Caco-2 (cell line): ENCODE data around the gene CCDC174. TPM values are rescaled to one million over a fixed set of nuclear protein-coding genes. Genes with fewer than 3 reads are reported as not detected.

Experiments used
- BruUV-seq: library from RNA; stranded (reverse); fragments of 400-500 nt; replicated peaks from 2 replicates; lab custom pipeline; 2021; lab: Mats Ljungman, UMichigan
- CTCF ChIA-PET: fragments of 300-600 bp; sonication (Branson Sonifier 250); formaldehyde crosslinking; loops from one replicate; lab custom pipeline; 2022; ENCODE audit warnings: antibody characterized with exemption; lab: Charles Lee
- POLR2A ChIA-PET: fragments of 300-600 bp; sonication (Branson Sonifier 250); formaldehyde crosslinking; loops from one replicate; lab custom pipeline; 2022; ENCODE audit warnings: antibody characterized with exemption; lab: Charles Lee
- DNase-seq, 2 experiments: peaks; one replicate each; pipeline versions ENCODE4 v3.0.0 to v3.0.0-alpha.2; 2020 to 2022
- H3K27me3 ChIP-seq: replicated peaks from 2 replicates; pipeline ENCODE4 v1.6.0; 2011; ENCODE audit warnings: low read length; ENCODE audit not compliant: control insufficient read depth, insufficient read depth
- H3K36me3 ChIP-seq: 2 replicates; pipeline ENCODE4 v1.5.1; 2011; ENCODE audit warnings: low read length; ENCODE audit not compliant: control insufficient read depth, insufficient read depth
- H3K4me1 ChIP-seq: fragments of 250-450 bp; sonication (Bioruptor Pico); 2 replicates; pipeline ENCODE4 v1.5.1; 2020; ENCODE audit warnings: mild to moderate bottlenecking
- H3K4me3 ChIP-seq: 2 replicates; pipeline ENCODE4 v1.5.1; 2011; ENCODE audit warnings: low read depth, mild to moderate bottlenecking, control low read depth, low read length
- H3K9me3 ChIP-seq: fragments of 250-450 bp; sonication (Bioruptor Pico); 2 replicates; pipeline ENCODE4 v1.5.1; 2020; ENCODE audit warnings: mild to moderate bottlenecking, moderate library complexity
- H3K27ac Mint-ChIP-seq: one replicate; pipeline ENCODE4 v1.8.0; 2022; ENCODE audit warnings: mixed read lengths; ENCODE audit not compliant: unreplicated experiment
- H3K27me3 Mint-ChIP-seq: one replicate; pipeline ENCODE4 v1.8.0; 2022; ENCODE audit warnings: mixed read lengths; ENCODE audit not compliant: insufficient read depth, unreplicated experiment
- H3K36me3 Mint-ChIP-seq: one replicate; pipeline ENCODE4 v1.8.0; 2022; ENCODE audit warnings: mild to moderate bottlenecking, mixed read lengths; ENCODE audit not compliant: insufficient read depth, unreplicated experiment
- H3K4me1 Mint-ChIP-seq: one replicate; pipeline ENCODE4 v1.8.0; 2022; ENCODE audit warnings: low read depth, mixed read lengths; ENCODE audit not compliant: unreplicated experiment
- H3K4me3 Mint-ChIP-seq: one replicate; pipeline ENCODE4 v1.8.0; 2022; ENCODE audit warnings: mild to moderate bottlenecking, moderate library complexity, mixed read lengths; ENCODE audit not compliant: unreplicated experiment
- H3K9me3 Mint-ChIP-seq: one replicate; pipeline ENCODE4 v1.8.0; 2022; ENCODE audit warnings: mixed read lengths; ENCODE audit not compliant: unreplicated experiment
- intact Hi-C: fragments of 100-400 bp; cut with micrococcal nuclease; formaldehyde crosslinking; loops from one replicate; pipeline ENCODE4 v1.10.0; 2022; ENCODE audit not compliant: unreplicated experiment
- total RNA-seq: library from RNA; stranded (reverse); gene quantifications from 2 replicates; pipeline ENCODE4 v1.2.3, GENCODE V29; 2022
- TF ChIP-seq, protein P1 (sequence below), 2 experiments: fragments of 200-600 bp in 1 of 2; IDR thresholded peaks; 1 replicate in 1 of 2; 2 replicates in 1 of 2; pipeline versions ENCODE4 v1.5.1 to v1.8.0; 2011 to 2022; ENCODE audit warnings: antibody characterized with exemption in 1 of 2, control low read depth in 1 of 2, inconsistent platforms in 1 of 2, low read depth in 1 of 2, low read length in 1 of 2, mild to moderate bottlenecking in 1 of 2, moderate library complexity in 1 of 2; ENCODE audit not compliant: insufficient read depth in 1 of 2, severe bottlenecking in 1 of 2, unreplicated experiment in 1 of 2

Gene CCDC174
- total RNA-seq, 1 experiment from 2014 or later: 22.4 TPM

DNA sequence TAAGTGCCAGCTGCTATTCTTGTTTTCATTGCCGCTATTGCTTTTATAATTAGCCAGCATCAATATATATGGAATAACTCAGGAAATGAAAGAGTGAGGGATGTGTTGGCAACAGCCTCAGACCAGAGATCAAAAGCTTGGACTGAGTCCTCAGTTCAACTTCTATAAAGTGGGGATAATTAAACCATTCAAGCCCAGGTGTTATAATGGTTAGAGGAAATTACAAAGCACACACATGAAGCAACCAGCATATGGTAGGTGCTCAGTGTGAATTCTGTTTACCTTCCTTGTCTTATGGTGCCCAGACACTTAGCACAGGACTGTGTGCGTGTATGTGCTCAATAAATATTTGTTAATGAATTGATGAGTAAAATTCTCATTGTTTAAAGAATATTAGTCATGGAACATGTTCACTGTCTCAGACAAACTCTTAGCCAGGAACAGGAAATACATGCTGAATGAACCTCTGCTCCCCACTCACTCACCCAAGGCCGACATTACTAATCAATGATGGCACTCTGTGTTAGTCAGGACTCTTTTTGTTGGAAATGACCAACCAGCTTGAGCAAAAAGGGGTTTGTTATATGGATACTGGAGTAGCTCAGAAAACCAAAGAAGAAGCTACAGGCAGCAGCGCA lies 16.7 kb upstream of the CCDC174 start:
- ChIA-PET POLR2A (no interaction called here), CTCF (no interaction called here)
- BruUV-seq: no TSS peak
- H3K27ac Mint-ChIP-seq: no peak overlapping the region
- Histone ChIP-seq H3K9me3 (no peaks in the 10 kb centered on the region), H3K4me3 (no peak overlapping the region), H3K27me3 (no peaks in the 10 kb centered on the region), H3K36me3 (no peaks in the 10 kb centered on the region), H3K4me1 (no peaks in the 10 kb centered on the region)
- H3K4me1 Mint-ChIP-seq: no peaks in the 10 kb centered on the region
- H3K4me3 Mint-ChIP-seq: no peak overlapping the region
- H3K27me3 Mint-ChIP-seq: no peaks in the 10 kb centered on the region
- H3K9me3 Mint-ChIP-seq: no peaks in the 10 kb centered on the region
- intact Hi-C loops: loop anchor here (1.0 to 5.0 kb wide), 2 partner anchors 146 to 287 kb away; no protein-coding TSS in a partner anchor
- TF ChIP-seq, protein P1, sequence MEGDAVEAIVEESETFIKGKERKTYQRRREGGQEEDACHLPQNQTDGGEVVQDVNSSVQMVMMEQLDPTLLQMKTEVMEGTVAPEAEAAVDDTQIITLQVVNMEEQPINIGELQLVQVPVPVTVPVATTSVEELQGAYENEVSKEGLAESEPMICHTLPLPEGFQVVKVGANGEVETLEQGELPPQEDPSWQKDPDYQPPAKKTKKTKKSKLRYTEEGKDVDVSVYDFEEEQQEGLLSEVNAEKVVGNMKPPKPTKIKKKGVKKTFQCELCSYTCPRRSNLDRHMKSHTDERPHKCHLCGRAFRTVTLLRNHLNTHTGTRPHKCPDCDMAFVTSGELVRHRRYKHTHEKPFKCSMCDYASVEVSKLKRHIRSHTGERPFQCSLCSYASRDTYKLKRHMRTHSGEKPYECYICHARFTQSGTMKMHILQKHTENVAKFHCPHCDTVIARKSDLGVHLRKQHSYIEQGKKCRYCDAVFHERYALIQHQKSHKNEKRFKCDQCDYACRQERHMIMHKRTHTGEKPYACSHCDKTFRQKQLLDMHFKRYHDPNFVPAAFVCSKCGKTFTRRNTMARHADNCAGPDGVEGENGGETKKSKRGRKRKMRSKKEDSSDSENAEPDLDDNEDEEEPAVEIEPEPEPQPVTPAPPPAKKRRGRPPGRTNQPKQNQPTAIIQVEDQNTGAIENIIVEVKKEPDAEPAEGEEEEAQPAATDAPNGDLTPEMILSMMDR (IDR thresholded peaks at IDR 0.05; ENCODE audit: insufficient read depth in 1 of 2, low read depth in 1 of 2, low read length in 1 of 2, severe bottlenecking in 1 of 2, unreplicated experiment in 1 of 2): no peak
- no peak for DNase-seq
- no peaks in the 10 kb centered on the region for H3K36me3 Mint-ChIP-seq

DNA sequence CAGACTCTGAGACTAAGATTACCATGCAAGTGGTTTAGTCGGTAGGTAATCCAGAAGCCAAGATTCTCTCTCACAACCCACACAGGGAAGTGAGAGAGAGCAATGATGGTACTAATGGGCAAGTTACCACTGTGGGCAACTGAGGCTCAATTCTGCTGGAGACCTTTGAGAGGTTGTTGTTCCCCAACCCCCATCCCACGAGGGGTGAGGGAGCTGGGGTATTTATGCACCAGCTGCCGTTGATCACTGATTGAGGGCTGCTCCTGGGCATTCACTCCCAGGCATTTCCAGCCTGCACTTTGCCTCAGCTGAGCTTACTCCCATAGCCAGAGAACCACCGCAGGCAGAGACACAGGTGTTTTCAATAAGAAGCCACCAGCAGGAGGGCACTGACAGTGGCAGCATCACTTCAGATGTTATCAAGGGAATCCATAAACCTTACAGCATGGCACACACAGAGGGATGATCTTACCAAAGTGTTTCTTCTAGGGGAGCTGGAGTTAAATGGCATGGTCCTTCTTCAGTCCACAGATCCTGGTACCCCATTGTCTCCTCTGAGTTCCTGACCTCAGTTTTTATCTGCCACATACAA lies 15.0 kb upstream of the CCDC174 start:
- BruUV-seq: no TSS peak
- Mint-ChIP-seq H3K4me3 (no peak overlapping the region), H3K27me3 (no peaks in the 10 kb centered on the region), H3K27ac (no peak overlapping the region), H3K36me3 (no peaks in the 10 kb centered on the region), H3K4me1 (no peaks in the 10 kb centered on the region), H3K9me3 (no peaks in the 10 kb centered on the region)
- no peaks in the 10 kb centered on the region for H3K4me1 ChIP-seq
- DNase-seq: no peak
- CTCF ChIA-PET: no interaction called here
- no peaks in the 10 kb centered on the region for H3K9me3 ChIP-seq
- TF ChIP-seq, protein P1 (IDR thresholded peaks at IDR 0.05; ENCODE audit: insufficient read depth in 1 of 2, low read depth in 1 of 2, low read length in 1 of 2, severe bottlenecking in 1 of 2, unreplicated experiment in 1 of 2): no peak
- H3K4me3 ChIP-seq: no peak overlapping the region
- H3K27me3 ChIP-seq: no peaks in the 10 kb centered on the region
- H3K36me3 ChIP-seq: no peaks in the 10 kb centered on the region
- intact Hi-C loops: no loop called here
- POLR2A ChIA-PET: no interaction called here

DNA sequence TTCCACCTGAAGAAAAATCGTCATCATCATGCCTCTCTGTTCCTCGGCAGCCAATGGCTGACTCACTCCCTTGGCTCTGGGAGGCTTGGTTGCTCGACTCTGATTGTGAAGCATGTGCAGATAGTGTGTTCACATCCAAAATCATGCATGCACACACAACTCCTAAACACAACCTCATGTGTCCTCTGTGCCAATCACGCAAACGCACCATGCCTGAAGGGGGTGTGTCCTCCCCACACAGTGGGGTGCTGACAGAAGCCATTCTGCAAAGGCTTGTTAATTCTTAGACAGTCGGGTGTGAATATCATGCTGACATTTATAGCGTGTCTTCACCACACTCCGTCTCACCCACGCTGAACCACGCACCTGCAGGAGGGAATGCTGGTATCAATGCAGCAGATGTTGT lies 11.4 kb upstream of the CCDC174 start:
- intact Hi-C loops: no loop called here
- H3K4me3 Mint-ChIP-seq: no peak overlapping the region
- no peak for DNase-seq
- H3K4me1 ChIP-seq: no peaks in the 10 kb centered on the region
- H3K27ac Mint-ChIP-seq: no peak overlapping the region
- no TSS peak for BruUV-seq
- no peaks in the 10 kb centered on the region for H3K9me3 Mint-ChIP-seq
- no peaks in the 10 kb centered on the region for H3K36me3 ChIP-seq
- H3K27me3 ChIP-seq: no peaks in the 10 kb centered on the region
- H3K4me1 Mint-ChIP-seq: no peaks in the 10 kb centered on the region
- TF ChIP-seq, protein P1 (IDR thresholded peaks at IDR 0.05; ENCODE audit: insufficient read depth in 1 of 2, low read depth in 1 of 2, low read length in 1 of 2, severe bottlenecking in 1 of 2, unreplicated experiment in 1 of 2): no peak
- no peaks in the 10 kb centered on the region for H3K27me3 Mint-ChIP-seq
- ChIA-PET CTCF (no interaction called here), POLR2A (no interaction called here)
- no peak overlapping the region for H3K4me3 ChIP-seq
- no peaks in the 10 kb centered on the region for H3K36me3 Mint-ChIP-seq
- H3K9me3 ChIP-seq: no peaks in the 10 kb centered on the region
